Fibroblast of lung (primary cell): ENCODE data around the gene ASIC3. TPM values are rescaled to one million over a fixed set of nuclear protein-coding genes. Genes with fewer than 3 reads are reported as not detected.

ENCODE experiments used
- DNase-seq, 2 donors: peaks; one replicate each; pipeline versions ENCODE4 v3.0.0 to v3.0.0-alpha.2; 2010; ENCODE audit warnings: low read depth in 2 of 2
- H2AFZ ChIP-seq: 2 replicates; pipeline ENCODE4 v1.5.1; 2012; ENCODE audit warnings: low read length, control low read depth, inconsistent platforms
- H3K27ac ChIP-seq: 2 replicates; pipeline ENCODE4 v1.5.1; 2011; ENCODE audit warnings: low read length, control low read depth; ENCODE audit not compliant: insufficient read depth
- H3K27me3 ChIP-seq: 2 replicates; pipeline ENCODE4 v1.5.1; 2011; ENCODE audit warnings: mild to moderate bottlenecking, low read length; ENCODE audit not compliant: control insufficient read depth, insufficient read depth
- H3K36me3 ChIP-seq: 2 replicates; pipeline ENCODE4 v1.5.1; 2011; ENCODE audit warnings: low read length; ENCODE audit not compliant: control insufficient read depth, insufficient read depth
- H3K4me1 ChIP-seq: 2 replicates; pipeline ENCODE4 v1.5.1; 2011; ENCODE audit warnings: low read length; ENCODE audit not compliant: control insufficient read depth, insufficient read depth; ENCODE audit errors: extremely low read depth
- H3K4me2 ChIP-seq: 2 replicates; pipeline ENCODE4 v1.5.1; 2011; ENCODE audit warnings: low read length, control low read depth; ENCODE audit not compliant: insufficient read depth; ENCODE audit errors: extremely low read depth
- H3K4me3 ChIP-seq, 4 experiments: fragments of 200-600 bp in 1 of 4; sonication (generic) in 1 of 4; replicated peaks in 1 of 4; 2 replicates each; pipeline ENCODE4 v1.5.1; 2011 to 2016; ENCODE audit warnings: low read length in 4 of 4, low read depth in 3 of 4, mild to moderate bottlenecking in 3 of 4, control low read depth in 2 of 4, inconsistent platforms in 1 of 4, mixed read lengths in 1 of 4; ENCODE audit not compliant: insufficient read depth in 1 of 4; ENCODE audit errors: control extremely low read depth in 1 of 4
- H3K79me2 ChIP-seq: 2 replicates; pipeline ENCODE4 v1.5.1; 2012; ENCODE audit warnings: mild to moderate bottlenecking, low read length, inconsistent platforms; ENCODE audit not compliant: control insufficient read depth, insufficient read depth
- H3K9ac ChIP-seq: 2 replicates; pipeline ENCODE4 v1.5.1; 2011; ENCODE audit warnings: mild to moderate bottlenecking, low read length, control low read depth; ENCODE audit not compliant: insufficient read depth
- H3K9me3 ChIP-seq: 2 replicates; pipeline ENCODE4 v1.5.1; 2012; ENCODE audit warnings: low read depth, low read length; ENCODE audit not compliant: control insufficient read depth, insufficient read depth
- H4K20me1 ChIP-seq: 2 replicates; pipeline ENCODE4 v1.5.1; 2011; ENCODE audit warnings: low read length; ENCODE audit not compliant: control insufficient read depth, insufficient read depth; ENCODE audit errors: extremely low read depth
- EZH2 ChIP-seq: IDR thresholded peaks from 2 replicates; pipeline ENCODE4 v1.5.1; 2012; ENCODE audit warnings: low read length, control low read depth, mild to moderate bottlenecking; ENCODE audit errors: missing control alignments
- polyA plus RNA-seq, 2 donors: library from polyadenylated mRNA; depleted of rRNA in 1 of 2; stranded (reverse) in 1 of 2; unstranded in 1 of 2; fragments of >200 nt; gene quantifications; 2 replicates each; pipeline ENCODE4 v1.2.1, GENCODE V29; 2011 to 2012; ENCODE audit warnings: missing spikeins in 1 of 2
- total RNA-seq: library from RNA; depleted of rRNA; stranded (reverse); fragments of >200 nt; gene quantifications from 2 replicates; pipeline ENCODE4 v1.2.1, GENCODE V29; 2014
- TF ChIP-seq, protein P1 (sequence below), 2 donors: IDR thresholded peaks in 1 of 2; conservative IDR thresholded peaks in 1 of 2; 1 replicate in 1 of 2; 2 replicates in 1 of 2; pipeline ENCODE4 v1.5.1; 2011 to 2012; ENCODE audit warnings: low read length in 2 of 2, control low read depth in 1 of 2, inconsistent platforms in 1 of 2, low read depth in 1 of 2, mild to moderate bottlenecking in 1 of 2

The ASIC3 gene
- total and polyA plus RNA-seq, 2 donors (not counting 1 experiment from before 2014, with no cell fraction given): 0.07 to 0.17 TPM

DNA sequence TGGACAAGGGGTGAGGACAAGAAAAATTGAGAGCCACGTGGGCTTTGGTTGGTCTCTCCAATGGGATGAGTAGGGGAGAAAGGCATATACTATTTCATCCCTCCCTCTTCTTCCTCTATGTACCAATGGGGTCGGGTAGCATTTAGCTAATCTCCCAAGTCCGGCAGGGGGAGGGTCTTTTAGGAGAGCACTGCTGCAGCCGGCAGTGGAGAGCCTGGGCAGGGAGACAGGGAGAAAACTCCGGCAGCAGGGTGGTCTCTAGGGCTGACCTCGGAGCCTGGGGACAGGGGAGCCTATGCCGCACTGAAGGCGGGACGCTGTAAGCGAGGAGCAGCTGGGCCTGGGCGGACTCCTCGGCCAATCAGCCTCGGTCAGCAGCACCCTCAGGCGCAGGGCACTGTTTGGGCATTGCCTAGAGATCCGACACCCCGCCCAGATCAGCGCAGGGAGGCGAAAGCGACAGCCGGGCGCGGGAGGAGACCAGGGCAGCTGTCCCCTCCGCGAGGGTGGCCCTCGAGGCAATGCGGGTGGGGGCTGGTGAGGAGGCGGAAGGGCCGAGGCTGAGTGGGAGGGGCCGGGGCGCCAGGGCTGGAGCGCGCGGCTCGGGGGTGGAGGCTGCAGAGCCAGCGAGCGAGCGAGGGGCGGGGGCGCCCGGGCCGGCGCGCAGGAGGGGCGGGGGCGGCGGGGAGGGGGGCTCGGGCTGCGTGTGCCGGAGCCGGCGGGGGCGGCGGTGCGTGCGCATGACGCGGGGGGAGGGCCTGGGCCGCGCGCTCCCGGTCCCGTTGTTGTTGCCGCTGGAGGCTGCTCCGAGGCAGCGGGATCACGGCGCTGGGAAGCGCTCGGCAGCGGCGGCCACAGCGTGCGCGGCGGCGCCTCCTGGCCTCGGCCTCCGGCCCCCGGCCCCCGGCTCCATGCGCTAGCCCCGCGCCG, 37.6 kb downstream of the ASIC3 start, which contains the start of gene AGAP3:
Gene AGAP3 (plus strand): TSS at position 785 of the 930 bp plus-strand sequence. CDS start 267 bp downstream, outside the sequence.
- H3K79me2 ChIP-seq: peaks cover 50% of the 10 kb centered on the region
- H3K9me3 ChIP-seq: no peaks in the 10 kb centered on the region
- H3K27ac ChIP-seq: peak within 1 kb of the TSS; percentile 88
- peak within 1 kb of the TSS; percentile 67 to 96 (median 81) for H3K4me3 ChIP-seq
- H3K27me3 ChIP-seq: no peaks in the 10 kb centered on the region
- H3K36me3 ChIP-seq: peaks cover 4% of the 10 kb centered on the region
- peak within 1 kb of the TSS; percentile 69 for H2AFZ ChIP-seq
- TF ChIP-seq, protein P1, sequence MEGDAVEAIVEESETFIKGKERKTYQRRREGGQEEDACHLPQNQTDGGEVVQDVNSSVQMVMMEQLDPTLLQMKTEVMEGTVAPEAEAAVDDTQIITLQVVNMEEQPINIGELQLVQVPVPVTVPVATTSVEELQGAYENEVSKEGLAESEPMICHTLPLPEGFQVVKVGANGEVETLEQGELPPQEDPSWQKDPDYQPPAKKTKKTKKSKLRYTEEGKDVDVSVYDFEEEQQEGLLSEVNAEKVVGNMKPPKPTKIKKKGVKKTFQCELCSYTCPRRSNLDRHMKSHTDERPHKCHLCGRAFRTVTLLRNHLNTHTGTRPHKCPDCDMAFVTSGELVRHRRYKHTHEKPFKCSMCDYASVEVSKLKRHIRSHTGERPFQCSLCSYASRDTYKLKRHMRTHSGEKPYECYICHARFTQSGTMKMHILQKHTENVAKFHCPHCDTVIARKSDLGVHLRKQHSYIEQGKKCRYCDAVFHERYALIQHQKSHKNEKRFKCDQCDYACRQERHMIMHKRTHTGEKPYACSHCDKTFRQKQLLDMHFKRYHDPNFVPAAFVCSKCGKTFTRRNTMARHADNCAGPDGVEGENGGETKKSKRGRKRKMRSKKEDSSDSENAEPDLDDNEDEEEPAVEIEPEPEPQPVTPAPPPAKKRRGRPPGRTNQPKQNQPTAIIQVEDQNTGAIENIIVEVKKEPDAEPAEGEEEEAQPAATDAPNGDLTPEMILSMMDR (conservative IDR thresholded peaks at IDR 0.05 in 1 of 2, IDR thresholded peaks at IDR 0.05 in 1 of 2; ENCODE audit: low read depth in 1 of 2, low read length in 2 of 2): no peak
- TF ChIP-seq EZH2: no peak
- peak; percentile 76 to 80 for DNase-seq
- H3K4me2 ChIP-seq: peak within 1 kb of the TSS; percentile 90
- peaks cover 34% of the 10 kb centered on the region for H3K4me1 ChIP-seq
- peak within 1 kb of the TSS; percentile 83 for H3K9ac ChIP-seq
- H4K20me1 ChIP-seq: no peaks in the 10 kb centered on the region

DNA sequence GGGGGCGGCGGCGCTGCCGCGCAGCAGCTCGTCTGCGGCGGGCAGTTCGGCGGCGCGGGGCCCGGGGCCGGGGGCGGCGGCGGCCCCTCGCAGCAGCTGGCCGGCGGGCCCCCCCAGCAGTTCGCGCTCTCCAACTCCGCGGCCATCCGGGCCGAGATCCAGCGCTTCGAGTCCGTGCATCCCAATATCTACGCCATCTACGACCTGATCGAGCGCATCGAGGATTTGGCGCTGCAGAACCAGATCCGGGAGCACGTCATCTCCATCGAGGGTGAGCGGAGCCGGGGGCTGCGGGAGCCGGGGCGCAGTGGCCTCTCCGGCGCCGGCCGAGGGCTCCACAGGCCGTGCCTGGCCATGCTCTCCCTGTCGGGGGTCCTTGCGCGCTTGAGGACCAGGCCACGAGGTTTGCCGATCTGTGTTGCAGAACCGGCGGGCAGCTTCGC, 38.5 kb downstream of the ASIC3 start:
- peaks cover 58% of the 10 kb centered on the region for H3K79me2 ChIP-seq
- H3K36me3 ChIP-seq: peaks cover 4% of the 10 kb centered on the region
- no peak for TF ChIP-seq EZH2
- TF ChIP-seq, protein P1 (conservative IDR thresholded peaks at IDR 0.05 in 1 of 2, IDR thresholded peaks at IDR 0.05 in 1 of 2; ENCODE audit: low read depth in 1 of 2, low read length in 2 of 2): no peak
- no peak overlapping the region for H2AFZ ChIP-seq
- peak overlapping the region; percentile 83 for H3K9ac ChIP-seq
- peak in 1 of 2 donors; percentile 37 for DNase-seq
- H3K27me3 ChIP-seq: no peaks in the 10 kb centered on the region
- H3K4me2 ChIP-seq: peak overlapping the region; percentile 90
- no peaks in the 10 kb centered on the region for H3K9me3 ChIP-seq
- no peaks in the 10 kb centered on the region for H4K20me1 ChIP-seq
- peak overlapping the region; percentile 88 for H3K27ac ChIP-seq
- peaks cover 29% of the 10 kb centered on the region for H3K4me1 ChIP-seq
- peak overlapping the region; percentile 67 to 96 (median 81) for H3K4me3 ChIP-seq

DNA sequence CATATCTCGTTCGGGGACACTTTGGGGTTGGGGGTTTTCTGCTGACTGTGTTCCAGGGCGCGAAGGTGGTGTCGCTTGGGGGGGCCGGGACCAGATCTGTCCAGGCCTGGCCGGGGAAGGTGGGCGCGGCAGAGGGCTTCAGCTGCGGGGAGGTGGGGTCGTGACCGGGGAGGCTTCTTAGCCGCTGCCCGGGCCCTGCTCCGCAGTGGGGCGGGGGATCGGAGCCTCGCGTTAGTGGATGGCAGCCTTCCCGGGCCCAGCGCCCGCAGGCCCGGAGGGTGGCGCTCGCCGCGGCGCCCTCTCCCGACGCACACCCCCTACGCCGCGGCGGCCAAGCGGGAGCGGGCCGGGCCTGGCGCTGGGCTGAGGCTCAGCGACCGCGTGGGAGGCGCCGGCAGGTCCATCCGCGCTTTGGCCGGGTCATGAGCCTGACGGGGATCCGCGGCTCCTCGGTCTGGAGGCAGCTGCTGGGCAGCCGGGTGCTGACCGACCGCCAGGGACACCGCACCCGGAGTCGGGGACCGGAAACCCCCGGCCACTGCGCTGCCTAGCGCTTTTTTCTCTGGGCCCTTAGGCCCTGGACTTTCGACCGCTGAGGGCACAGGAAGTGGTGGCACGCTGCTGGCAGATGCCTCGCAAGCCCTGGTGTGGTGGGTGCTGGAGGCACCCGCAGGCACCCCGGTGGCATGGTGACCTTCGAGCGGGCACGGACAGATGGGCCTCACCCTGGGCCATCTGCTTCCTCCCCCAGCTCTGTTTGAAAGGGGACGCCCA, 39.1 kb downstream of the ASIC3 start:
- H3K9ac ChIP-seq: peak overlapping the region; percentile 83
- no peaks in the 10 kb centered on the region for H3K27me3 ChIP-seq
- TF ChIP-seq, protein P1 (conservative IDR thresholded peaks at IDR 0.05 in 1 of 2, IDR thresholded peaks at IDR 0.05 in 1 of 2; ENCODE audit: low read depth in 1 of 2, low read length in 2 of 2): peak in 1 of 2 donors; percentile 2
- no peak for TF ChIP-seq EZH2
- peak; percentile 60 to 62 for DNase-seq
- H4K20me1 ChIP-seq: no peaks in the 10 kb centered on the region
- H3K9me3 ChIP-seq: no peaks in the 10 kb centered on the region
- peaks cover 23% of the 10 kb centered on the region for H3K4me1 ChIP-seq
- H3K27ac ChIP-seq: peak overlapping the region; percentile 88
- H3K4me2 ChIP-seq: peak overlapping the region; percentile 96
- H2AFZ ChIP-seq: no peak overlapping the region
- peak overlapping the region; percentile 67 to 96 (median 81) for H3K4me3 ChIP-seq
- no peaks in the 10 kb centered on the region for H3K36me3 ChIP-seq
- peaks cover 58% of the 10 kb centered on the region for H3K79me2 ChIP-seq
